Right renal cortex interstitium (tissue), 3 donors: Measurements from ENCODE around the gene NAT14. TPM values are rescaled to one million over a fixed set of nuclear protein-coding genes. Genes with fewer than 3 reads are reported as not detected.

Source experiments
- DNase-seq, 3 donors: peaks; one replicate each; pipeline ENCODE4 v3.0.0-alpha.2; 2013; ENCODE audit warnings: low read depth in 3 of 3, low spot score in 2 of 3
- polyA plus RNA-seq, 3 donors: library from polyadenylated mRNA; unstranded; fragments of 120-200 nt; gene quantifications; one replicate each; pipeline ENCODE4 v1.2.1, GENCODE V29; 2013; ENCODE audit not compliant: insufficient read length in 3 of 3

The NAT14 gene
- polyA plus RNA-seq, 3 donors, result 44.7 to 51.7 (median 45.9) TPM

DNA sequence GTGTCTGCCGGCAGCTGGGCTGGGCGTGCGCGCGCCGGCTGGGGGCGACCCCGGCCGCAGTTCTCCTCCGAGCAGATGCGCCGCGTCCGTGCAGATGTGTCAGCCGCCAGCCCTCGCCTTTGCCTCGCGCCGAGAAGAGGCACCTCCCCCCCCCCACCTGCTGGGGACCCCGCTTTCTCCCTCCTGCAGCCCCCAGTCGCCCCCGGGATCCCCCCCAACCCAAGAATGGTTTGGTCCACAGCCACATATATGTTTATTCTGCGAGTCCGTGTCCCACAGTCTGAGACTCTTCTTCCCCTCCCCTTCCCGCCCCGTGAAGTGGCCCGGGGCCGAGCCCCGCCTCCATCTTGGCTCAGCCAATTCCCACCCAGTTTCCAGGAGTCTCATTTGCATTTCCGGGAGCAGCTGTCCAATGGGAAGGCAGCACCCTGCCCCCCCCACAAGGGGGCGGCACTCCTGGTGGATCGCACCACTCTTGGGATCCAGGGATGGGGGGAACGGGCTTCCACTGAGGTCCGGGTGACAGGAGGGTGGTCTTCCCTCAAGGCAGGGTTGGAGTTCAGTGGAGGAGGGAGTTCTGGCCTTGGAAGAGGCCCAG is 32.1 kb upstream of the NAT14 start:
- peak; percentile 78 to 83 (median 79) for DNase-seq

DNA sequence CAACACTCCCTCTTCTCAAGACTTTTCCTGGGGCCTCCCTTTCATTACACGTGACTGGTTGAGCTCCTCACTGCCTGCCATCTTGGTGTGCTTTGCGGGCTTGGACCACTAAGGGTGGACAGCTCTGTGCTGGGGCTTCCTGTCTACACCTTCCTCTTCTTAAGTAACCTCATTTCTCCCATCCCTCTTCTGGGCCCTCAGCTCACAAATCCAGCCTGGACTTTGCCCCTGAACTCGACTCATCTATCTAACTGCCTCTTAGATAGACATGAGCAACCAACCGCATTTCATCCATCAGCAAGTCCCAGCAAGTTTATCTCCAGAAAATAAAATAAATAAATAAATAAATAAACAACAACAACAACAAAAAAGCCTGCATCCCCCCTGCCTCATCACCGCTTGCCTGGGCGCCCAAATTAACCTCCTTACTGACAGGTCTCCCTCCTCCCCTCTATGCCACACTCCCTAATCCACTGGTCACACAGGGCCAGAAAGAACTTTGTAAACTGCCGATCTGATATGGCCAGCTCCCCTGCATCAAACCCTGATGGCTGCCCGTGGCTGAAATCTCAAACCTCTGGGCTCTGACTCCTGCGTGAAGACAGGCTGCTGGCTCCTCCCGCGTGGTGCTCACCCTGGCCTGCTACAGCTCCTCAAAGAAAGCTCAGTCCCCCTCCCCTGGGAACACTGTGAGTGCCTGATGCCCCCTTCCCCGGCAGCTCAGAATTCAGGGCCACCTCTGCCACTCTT is 31.3 kb upstream of the NAT14 start:
- DNase-seq, result no peak

- DNase-seq, result no peak
These were observed 30.2 kb upstream of the NAT14 start for GRCh38 chr19:55454787-55455243.

- no peak for DNase-seq
These were observed 29.3 kb upstream of the NAT14 start for GRCh38 chr19:55455576-55456235.

DNA sequence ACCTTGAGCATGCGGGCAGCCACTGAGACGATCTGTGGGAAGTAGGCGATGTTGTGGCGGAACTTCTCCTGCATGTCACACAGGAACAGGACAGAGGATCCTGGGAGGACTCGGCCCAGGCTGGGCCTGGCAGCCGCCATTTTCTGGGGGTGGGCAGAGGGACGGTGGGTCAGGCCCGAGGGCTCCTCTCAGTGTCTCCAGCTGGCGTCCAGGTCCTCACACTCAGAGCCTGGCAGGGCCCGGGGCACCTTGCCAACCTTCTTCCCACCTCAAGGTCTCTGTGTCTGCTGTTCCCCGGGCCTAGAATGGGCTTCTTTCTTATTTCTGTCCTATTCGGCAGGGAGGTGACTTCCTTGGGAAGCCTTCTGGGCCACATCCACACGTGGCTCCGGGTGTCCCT is 28.6 kb upstream of the NAT14 start:
- no peak for DNase-seq

- DNase-seq, result no peak
These were observed 27.1 kb upstream of the NAT14 start for GRCh38 chr19:55457683-55458457.

DNA sequence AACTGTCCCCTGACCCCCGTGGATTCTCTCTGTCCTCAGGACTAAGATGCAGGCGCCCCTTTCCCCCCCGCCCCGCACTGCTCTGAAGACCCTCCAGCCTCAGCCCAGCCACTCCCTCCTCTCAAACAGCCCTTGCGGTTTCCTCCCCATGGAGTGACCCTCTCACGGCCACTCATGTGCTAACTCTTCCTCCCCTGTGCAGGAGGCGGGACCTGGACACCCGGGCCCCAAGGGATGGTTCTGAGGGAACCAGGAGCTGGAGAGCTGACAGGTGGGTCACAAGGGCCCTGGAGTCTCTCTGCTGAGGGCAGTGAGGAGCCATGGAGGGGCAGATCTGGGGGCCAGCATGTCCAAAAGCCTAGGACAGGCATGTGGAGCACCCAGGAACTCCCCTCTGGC is 25.4 kb upstream of the NAT14 start:
- DNase-seq, result no peak

- DNase-seq, result no peak
These were observed 24.9 kb upstream of the NAT14 start for GRCh38 chr19:55459950-55460657.

GRCh38 chr19:55460670-55461258 is 24.2 kb upstream of the NAT14 start:
- no peak for DNase-seq

DNA sequence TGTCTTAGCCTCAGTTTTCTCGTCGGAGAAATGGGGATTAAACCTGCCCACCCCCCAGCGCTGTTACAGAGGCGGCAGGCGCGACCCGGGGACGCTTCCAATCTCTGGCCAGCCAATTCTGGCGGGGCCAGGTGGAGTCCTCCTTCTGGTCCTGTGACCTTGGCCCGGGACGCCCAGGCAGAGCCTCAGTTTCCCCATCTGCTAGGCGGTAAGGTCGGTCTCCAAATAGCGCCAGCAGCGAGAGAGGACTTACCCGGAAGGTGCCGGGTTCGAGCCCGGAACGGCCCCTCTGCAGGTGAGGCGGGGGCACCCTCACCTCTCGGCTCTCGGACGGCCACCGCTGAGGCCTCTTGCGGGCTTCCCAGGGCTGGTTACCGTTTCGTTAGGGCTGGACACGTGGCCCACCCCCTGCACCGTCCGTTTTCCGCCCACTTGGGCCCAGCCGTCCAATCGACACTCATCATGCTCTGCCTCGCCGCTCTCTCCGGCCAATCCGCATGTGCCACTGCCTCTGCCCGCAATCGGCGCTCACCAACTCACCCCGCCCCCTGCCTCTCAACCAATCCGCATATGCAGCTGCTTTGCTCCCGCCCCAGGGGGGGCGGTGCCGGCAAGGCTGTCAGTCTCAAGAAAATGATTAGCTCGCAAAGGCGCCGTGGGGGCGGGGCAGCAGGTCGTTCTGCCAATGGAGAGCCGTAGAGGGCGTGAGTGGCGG is 23.6 kb upstream of the NAT14 start, which contains the start of gene ISOC2:
Gene ISOC2, minus strand, starts transcription at position 384 of the 715 bp plus-strand sequence. CDS start 5,156 bp downstream, outside the sequence.
- DNase-seq, result peak; percentile 98 to 99 (median 99)

GRCh38 chr19:55461974-55462626 is 22.9 kb upstream of the NAT14 start:
- DNase-seq, result no peak

DNA sequence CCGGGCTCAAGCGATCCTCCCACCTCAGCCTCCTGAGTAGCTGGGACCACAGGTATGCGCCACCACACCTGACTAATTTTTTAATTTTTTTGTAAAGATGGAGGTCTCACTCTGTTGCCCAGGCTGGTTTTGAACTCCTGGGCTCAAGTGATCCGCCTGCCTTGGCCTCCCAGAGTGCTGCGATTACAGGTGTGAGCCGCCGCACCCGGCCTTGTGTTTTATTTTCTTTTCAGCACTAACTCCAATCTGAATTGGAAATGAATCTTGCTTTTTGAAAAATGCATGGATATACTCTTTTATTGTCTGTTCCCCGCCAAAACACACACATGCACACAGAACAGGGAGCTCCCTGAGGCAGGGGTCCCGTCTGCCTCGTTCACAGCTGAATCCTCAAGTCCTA is 22.3 kb upstream of the NAT14 start:
- DNase-seq, result no peak

DNA sequence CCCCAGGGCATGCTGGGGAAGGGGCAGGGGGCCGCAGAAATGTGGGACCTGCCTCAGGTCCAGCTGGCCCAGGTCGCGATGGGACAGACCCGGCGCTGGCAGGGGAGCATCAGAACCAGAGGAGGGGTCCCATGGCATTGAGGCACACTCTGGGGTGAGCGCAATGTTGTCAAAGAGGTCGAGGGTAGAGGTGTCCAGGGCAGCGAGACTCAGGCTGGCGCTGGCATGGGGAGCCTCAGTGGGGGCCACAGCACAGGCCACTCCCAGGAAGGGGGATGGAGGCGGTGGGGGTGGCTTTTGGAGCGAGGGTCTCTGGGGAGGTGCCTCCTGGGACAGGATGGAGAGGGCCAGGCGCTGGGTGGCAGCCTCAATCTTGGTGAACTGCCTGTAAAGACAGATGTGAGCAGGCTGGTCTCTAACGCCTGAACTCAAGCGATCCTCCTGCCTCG is 21.4 kb upstream of the NAT14 start:
- DNase-seq, result no peak

DNA sequence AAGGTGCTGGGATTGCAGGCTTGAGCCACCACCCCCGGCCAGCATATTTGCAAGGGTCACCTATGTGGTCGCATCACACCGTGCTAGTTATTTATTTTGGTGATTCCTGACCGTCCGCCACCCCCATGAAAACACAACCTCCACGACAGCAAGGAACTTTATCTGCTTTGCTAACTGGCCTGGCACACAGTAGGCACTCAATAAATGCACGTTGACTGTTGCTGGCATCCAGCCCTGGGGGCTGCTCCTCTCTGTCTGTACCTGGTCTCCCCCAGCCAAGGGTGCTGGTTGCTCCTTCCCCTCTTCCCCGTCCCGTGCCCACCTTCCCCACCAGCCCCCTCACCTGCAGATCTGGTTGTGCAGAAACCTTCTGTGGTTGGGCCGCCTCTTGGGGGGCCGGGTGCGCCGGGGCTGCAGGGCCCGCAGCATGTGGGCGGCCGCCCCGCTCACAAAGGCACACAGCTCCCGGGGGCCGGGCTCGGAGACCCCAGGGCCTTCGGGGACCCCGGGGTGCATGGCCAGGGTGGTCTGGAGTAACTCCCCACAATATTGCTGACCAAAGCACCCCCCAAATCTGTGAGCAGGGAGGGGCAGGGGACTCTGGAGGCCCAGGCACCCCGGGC is 20.8 kb upstream of the NAT14 start:
- DNase-seq, result no peak

DNA sequence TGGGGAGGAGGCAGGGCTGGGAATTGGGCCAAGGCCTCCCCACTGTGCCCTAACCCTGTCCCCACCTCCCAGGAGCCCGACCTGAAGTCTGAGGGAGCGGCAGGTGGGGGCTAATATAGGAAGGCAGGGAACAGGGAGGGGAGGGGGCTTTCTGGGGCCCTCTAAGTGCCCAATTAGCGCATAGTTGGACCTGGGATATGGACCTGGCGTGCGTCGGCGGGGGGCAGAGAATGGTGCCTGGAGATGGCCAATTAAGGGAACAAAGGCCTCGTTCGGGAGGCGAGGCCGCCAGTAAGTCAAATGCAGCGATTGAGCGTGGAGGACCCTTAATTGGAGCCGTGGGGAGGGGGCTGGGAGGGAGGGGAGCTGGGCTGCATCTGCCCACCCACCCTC is 20.3 kb upstream of the NAT14 start, which contains the start of gene C19orf85:
Gene C19orf85, minus strand, starts transcription at position 90 of the 393 bp plus-strand sequence. CDS start 197 bp downstream, outside the sequence.
- no peak for DNase-seq

- no peak for DNase-seq
These were observed 19.3 kb upstream of the NAT14 start for GRCh38 chr19:55465460-55466240.

DNA sequence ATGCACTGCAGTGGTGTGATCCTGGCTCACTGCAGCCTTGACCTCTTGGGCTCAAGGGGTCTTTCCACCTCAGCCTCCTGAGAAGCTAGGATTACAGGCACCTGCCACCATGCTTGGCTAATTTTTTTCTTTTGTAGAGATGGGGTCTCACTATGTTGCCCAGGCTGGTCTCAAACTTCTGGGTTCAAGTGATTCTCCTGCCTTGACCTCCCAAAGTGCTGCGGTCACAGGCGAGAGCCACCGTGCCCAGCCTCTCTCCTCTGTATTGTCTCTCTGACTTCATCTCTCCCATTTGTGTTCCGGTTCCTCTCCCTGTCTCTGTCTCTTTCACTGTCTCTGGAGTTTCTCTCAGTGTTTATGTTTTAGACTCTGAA is 18.8 kb upstream of the NAT14 start:
- no peak for DNase-seq
